Subcutaneous adipose tissue (tissue), 4 donors: Measurements from ENCODE around the gene ANO8. TPM values are rescaled to one million over a fixed set of nuclear protein-coding genes. Genes with fewer than 3 reads are reported as not detected.

ENCODE experiments used
- CTCF ChIP-seq: fragments of 450-650 bp; IDR thresholded peaks from one replicate; pipeline ENCODE4 v1.5.1; 2016; ENCODE audit warnings: low read depth, mild to moderate bottlenecking, control low read depth, antibody characterized with exemption, moderate library complexity
- total RNA-seq, 4 donors: library from RNA; depleted of rRNA; stranded (reverse); fragments of >200 nt; gene quantifications; one replicate each; pipeline ENCODE4 v1.1.0, GENCODE V29; 2016

Gene ANO8
- total RNA-seq, 4 donors from 2014 or later = 5.4 to 30.3 (median 7.5) TPM

- no peak for TF ChIP-seq CTCF
These were observed 17.3 kb upstream of the ANO8 start for GRCh38 chr19:17351815-17352435.

- no peak for TF ChIP-seq CTCF
These were observed 14.0 kb upstream of the ANO8 start for GRCh38 chr19:17348700-17349099.

- no peak for TF ChIP-seq CTCF
These were observed 13.2 kb upstream of the ANO8 start for GRCh38 chr19:17347877-17348276.

DNA sequence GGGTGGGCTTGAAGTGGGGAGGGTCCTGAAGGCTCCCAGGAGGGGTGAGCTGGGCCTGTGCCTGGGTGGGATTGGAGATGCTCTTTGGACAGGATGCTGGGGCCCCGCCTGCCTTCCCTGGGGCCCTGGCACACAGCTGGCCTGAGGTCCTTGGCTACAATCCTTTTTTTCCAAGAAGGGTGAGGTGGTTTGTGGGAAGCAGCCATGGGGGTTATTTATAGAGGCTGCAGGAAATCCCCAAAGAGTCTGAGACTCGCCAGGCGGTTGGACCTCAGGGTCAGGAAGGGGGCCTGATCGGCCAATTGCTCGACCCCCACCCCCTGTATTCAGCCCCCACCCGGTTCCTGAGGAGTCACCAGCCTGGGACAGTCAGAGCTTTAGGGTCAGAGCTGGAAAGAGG, 12.7 kb upstream of the ANO8 start:
- no peak for TF ChIP-seq CTCF

DNA sequence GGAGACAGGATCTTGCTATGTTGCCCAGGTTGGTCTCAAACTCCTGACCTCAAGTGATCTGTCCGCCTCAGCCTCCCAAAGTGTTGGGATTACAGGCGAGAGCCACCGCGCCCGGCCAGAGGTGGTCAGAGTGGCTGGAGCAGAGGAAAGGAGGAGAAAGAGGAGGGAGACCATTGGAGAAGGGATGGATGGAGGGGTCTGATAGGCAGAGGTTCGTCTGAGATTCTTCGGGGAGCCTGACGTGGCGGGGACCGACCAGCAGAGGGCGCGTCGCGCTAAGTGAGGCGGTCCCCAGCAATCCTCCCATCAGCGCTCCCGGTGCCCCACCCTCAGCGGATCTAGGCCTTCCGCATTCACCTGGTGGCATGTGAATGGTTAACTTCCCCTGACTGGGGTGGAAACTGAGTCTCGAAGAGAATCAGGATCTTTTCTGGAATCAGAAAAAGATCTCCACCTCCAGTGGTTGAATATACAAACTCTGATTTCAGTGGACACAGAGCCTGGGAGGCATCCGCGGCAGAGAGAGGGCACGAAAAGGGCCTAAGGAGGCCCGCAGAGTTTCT, 11.5 kb upstream of the ANO8 start:
- TF ChIP-seq CTCF = no peak

DNA sequence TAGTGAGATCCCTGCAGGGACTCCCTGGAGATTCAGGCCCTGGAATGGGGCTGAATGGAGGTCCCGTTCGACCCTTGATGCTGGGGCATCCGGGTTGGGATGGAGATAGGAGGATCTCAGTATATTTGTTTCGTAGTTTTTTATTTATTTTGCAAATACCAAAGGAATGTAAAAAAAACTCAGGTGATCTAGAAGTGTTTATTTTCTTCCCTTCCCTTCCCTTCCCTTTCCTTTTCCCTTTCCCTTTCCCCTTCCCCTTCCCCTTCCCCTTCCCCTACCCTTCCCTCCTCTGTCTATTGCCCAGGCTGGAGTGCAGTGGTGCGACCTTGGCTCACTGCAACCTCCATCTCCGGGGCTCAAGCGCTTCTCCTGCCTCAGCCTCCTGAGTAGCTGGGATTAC, 7.2 kb upstream of the ANO8 start:
- TF ChIP-seq CTCF = no peak

GRCh38 chr19:17341386-17341785, 6.7 kb upstream of the ANO8 start:
- no peak for TF ChIP-seq CTCF
